ENCODE data around the gene SENP3.

The SENP3 gene

GRCh38 chr17:7548585-7549400 is 12.9 kb upstream of the SENP3 start, which contains the start of gene TNFSF12:
TSS of gene TNFSF12 (plus strand) at chr17:7549058. CDS start at chr17:7549154, 96 bp downstream.
- peak within 1 kb of the TSS; percentile 65 for H3K4me3 ChIP-seq (ENCODE audit: low read depth, low read length)
- TF ChIP-seq CTCF (IDR thresholded peaks at IDR 0.05; ENCODE audit: borderline replicate concordance, insufficient read depth, low read depth, low read length), result 0 out of 2 replicates have a peak, but pooled peaks have one; percentile 2

- H3K4me3 ChIP-seq (ENCODE audit: low read depth, low read length), result peak overlapping the region; percentile 65
- TF ChIP-seq CTCF (IDR thresholded peaks at IDR 0.05; ENCODE audit: borderline replicate concordance, insufficient read depth, low read depth, low read length), result no peak
Measured at GRCh38 chr17:7549401-7550055, 12.2 kb upstream of the SENP3 start.

GRCh38 chr17:7550344-7550743 is 11.4 kb upstream of the SENP3 start:
- H3K4me3 ChIP-seq (ENCODE audit: low read depth, low read length), result no peak overlapping the region
- no peak for TF ChIP-seq CTCF (IDR thresholded peaks at IDR 0.05; ENCODE audit: borderline replicate concordance, insufficient read depth, low read depth, low read length)

- no peak for TF ChIP-seq CTCF (IDR thresholded peaks at IDR 0.05; ENCODE audit: borderline replicate concordance, insufficient read depth, low read depth, low read length)
Measured at GRCh38 chr17:7551396-7551795, 10.3 kb upstream of the SENP3 start.

GRCh38 chr17:7552621-7553051 is 9.1 kb upstream of the SENP3 start:
- no peak for TF ChIP-seq CTCF (IDR thresholded peaks at IDR 0.05; ENCODE audit: borderline replicate concordance, insufficient read depth, low read depth, low read length)
- H3K4me3 ChIP-seq (ENCODE audit: low read depth, low read length), result no peak overlapping the region

More at GRCh38 chr17:7551396-7551795, 10.3 kb upstream of the SENP3 start:
- H3K4me3 ChIP-seq (ENCODE audit: low read depth, low read length), result no peak overlapping the region

GRCh38 chr17:7553356-7553755 is 8.4 kb upstream of the SENP3 start:
- no peak overlapping the region for H3K4me3 ChIP-seq (ENCODE audit: low read depth, low read length)
- no peak for TF ChIP-seq CTCF (IDR thresholded peaks at IDR 0.05; ENCODE audit: borderline replicate concordance, insufficient read depth, low read depth, low read length)

All from GM12875 (cell line).